ENCODE measurements around the gene ZNF816.

DNA sequence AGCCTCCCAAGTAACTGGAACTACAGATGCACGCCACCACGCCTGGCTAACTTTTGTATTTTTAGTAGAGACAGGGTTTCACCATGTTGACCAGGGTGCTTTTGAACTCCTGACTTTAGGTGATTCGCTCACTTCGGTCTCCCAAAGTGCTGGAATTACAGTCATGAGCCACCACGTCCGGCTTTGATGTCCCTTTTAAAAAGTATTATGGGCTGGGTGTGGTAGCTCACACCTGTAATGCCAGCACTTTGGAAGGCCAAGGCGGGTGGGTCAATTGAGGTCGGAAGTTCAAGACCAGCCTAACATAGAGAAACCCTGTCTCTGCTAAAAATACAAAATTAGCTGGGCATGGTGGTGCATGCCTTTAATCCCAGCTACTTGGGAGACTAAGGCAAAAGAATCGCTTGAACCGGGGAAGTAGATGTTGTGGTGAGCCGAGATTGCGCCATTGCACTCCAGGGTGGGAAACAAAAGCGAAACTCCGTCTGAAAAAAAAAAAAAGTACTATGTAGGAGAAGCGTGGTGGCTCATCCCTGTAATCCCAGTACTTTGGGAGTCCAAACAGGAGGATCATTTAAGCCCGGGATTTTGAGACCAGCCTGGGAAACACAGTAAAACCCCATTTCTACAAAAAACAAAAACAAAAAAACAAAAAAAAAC, 28.2 kb upstream of the ZNF816 start:
- TF ChIP-seq POLR2A (IDR thresholded peaks at IDR 0.05; ENCODE audit: borderline replicate concordance, extremely low read depth, insufficient read depth, insufficient read length), result no peak
- TF ChIP-seq ZNF274 (IDR thresholded peaks at IDR 0.05; ENCODE audit: low read depth, low read length), result no peak
- TF ChIP-seq EZH2 (IDR thresholded peaks at IDR 0.05), result no peak
- TF ChIP-seq, protein P1, sequence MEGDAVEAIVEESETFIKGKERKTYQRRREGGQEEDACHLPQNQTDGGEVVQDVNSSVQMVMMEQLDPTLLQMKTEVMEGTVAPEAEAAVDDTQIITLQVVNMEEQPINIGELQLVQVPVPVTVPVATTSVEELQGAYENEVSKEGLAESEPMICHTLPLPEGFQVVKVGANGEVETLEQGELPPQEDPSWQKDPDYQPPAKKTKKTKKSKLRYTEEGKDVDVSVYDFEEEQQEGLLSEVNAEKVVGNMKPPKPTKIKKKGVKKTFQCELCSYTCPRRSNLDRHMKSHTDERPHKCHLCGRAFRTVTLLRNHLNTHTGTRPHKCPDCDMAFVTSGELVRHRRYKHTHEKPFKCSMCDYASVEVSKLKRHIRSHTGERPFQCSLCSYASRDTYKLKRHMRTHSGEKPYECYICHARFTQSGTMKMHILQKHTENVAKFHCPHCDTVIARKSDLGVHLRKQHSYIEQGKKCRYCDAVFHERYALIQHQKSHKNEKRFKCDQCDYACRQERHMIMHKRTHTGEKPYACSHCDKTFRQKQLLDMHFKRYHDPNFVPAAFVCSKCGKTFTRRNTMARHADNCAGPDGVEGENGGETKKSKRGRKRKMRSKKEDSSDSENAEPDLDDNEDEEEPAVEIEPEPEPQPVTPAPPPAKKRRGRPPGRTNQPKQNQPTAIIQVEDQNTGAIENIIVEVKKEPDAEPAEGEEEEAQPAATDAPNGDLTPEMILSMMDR (IDR thresholded peaks at IDR 0.05 in 2 of 3, conservative IDR thresholded peaks at IDR 0.05 in 1 of 3; ENCODE audit: borderline replicate concordance in 1 of 3, insufficient read depth in 1 of 3, low read depth in 2 of 3, low read length in 2 of 3), result no peak
- no peak for TF ChIP-seq TCF7L2 (IDR thresholded peaks at IDR 0.05; ENCODE audit: borderline replicate concordance, extremely low read depth, insufficient read depth, insufficient read length)
- no peak for TF ChIP-seq SRF (IDR thresholded peaks at IDR 0.05; ENCODE audit: low read depth)
- TF ChIP-seq YY1 (IDR thresholded peaks at IDR 0.05; ENCODE audit: extremely low read depth, insufficient replicate concordance, low read depth, low read length), result no peak
- TF ChIP-seq, protein P2, sequence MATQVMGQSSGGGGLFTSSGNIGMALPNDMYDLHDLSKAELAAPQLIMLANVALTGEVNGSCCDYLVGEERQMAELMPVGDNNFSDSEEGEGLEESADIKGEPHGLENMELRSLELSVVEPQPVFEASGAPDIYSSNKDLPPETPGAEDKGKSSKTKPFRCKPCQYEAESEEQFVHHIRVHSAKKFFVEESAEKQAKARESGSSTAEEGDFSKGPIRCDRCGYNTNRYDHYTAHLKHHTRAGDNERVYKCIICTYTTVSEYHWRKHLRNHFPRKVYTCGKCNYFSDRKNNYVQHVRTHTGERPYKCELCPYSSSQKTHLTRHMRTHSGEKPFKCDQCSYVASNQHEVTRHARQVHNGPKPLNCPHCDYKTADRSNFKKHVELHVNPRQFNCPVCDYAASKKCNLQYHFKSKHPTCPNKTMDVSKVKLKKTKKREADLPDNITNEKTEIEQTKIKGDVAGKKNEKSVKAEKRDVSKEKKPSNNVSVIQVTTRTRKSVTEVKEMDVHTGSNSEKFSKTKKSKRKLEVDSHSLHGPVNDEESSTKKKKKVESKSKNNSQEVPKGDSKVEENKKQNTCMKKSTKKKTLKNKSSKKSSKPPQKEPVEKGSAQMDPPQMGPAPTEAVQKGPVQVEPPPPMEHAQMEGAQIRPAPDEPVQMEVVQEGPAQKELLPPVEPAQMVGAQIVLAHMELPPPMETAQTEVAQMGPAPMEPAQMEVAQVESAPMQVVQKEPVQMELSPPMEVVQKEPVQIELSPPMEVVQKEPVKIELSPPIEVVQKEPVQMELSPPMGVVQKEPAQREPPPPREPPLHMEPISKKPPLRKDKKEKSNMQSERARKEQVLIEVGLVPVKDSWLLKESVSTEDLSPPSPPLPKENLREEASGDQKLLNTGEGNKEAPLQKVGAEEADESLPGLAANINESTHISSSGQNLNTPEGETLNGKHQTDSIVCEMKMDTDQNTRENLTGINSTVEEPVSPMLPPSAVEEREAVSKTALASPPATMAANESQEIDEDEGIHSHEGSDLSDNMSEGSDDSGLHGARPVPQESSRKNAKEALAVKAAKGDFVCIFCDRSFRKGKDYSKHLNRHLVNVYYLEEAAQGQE (IDR thresholded peaks at IDR 0.05; ENCODE audit: low read depth), result no peak
- no peak for TF ChIP-seq RAD21 (IDR thresholded peaks at IDR 0.05; ENCODE audit: low read depth)
- no peak for TF ChIP-seq CEBPB (IDR thresholded peaks at IDR 0.05; ENCODE audit: low read depth)
- no peak for TF ChIP-seq POLR2AphosphoS5 (IDR thresholded peaks at IDR 0.05; ENCODE audit: low read depth, low read length)

Measured in HCT116 (cell line).